ENCODE results near the gene TPP2.

The TPP2 gene

DNA sequence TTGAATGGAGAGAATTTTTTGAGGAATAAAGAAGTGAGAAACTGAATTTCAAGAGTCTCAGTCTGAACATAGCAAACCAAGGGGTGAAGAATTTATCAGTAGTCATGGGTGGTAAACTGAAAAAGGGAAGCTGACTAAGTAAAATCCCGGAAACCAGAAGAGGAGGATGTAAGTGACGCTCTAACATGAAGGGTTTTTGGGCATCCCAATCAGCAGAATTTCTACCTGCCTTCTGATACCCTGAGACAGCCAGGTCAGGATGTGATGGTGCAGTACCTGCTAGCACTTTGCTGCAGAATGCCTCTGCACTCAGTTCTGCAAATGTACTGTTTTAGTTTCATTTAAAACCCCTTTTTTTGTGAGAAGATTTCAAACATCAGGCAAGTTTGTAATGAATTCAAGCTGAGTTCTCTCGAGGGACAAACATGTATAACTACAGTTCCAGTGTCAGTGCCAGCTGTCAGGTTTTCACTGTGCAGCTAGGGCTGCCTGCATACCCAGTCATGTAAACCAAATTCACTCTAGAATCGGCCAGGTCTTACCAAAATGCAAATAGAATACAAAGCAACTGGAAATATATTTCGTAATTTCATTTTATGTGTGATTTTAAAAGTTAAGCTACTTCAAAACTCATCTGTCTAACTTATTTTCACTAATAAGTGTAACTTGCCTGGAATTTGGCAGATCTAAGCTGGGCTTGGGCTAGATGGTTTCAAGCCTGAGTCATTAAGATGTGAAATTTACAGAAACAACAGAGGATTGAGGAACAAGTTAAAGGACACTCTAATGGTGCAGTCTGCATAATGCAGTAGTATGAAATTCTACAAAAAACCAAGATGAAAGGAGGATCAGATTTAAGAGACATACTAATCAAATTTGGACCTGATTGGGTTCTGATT is 84.3 kb downstream of the TPP2 start:
- no peak overlapping the region for H4K8ac ChIP-seq (ENCODE audit: low read depth, low read length)
- H2AFZ ChIP-seq (ENCODE audit: low read length): no peak overlapping the region
- H2AK5ac ChIP-seq (ENCODE audit: low read depth, low read length): no peak overlapping the region
- no peak overlapping the region for H3K4me2 ChIP-seq (ENCODE audit: insufficient read depth, low read length, poor library complexity, severe bottlenecking)
- DNase-seq (ENCODE audit: low spot score): no peak
- H2BK5ac ChIP-seq (ENCODE audit: low read length): no peak overlapping the region
- no peak overlapping the region for H3K27ac ChIP-seq (replicated peaks; ENCODE audit: low read length)
- no peak overlapping the region for H3K18ac ChIP-seq (ENCODE audit: low read length)
- H3K4me3 ChIP-seq (ENCODE audit: low read length in 2 of 2): no peak overlapping the region
- H3K27me3 ChIP-seq (ENCODE audit: control insufficient read depth in 3 of 3, insufficient read depth in 3 of 3, low read depth in 1 of 3, low read length in 3 of 3): no peaks in the 10 kb centered on the region
- H2BK12ac ChIP-seq (ENCODE audit: low read length): no peak overlapping the region
- H3K9me3 ChIP-seq (replicated peaks in 1 of 2; ENCODE audit: control insufficient read depth in 2 of 2, insufficient read depth in 1 of 2, low read depth in 1 of 2, low read length in 2 of 2): no peaks in the 10 kb centered on the region
- H3K14ac ChIP-seq (ENCODE audit: low read length): no peak overlapping the region
- H3K4ac ChIP-seq (ENCODE audit: low read length): no peak overlapping the region
- no peak overlapping the region for H2BK15ac ChIP-seq (ENCODE audit: low read length)
- H3K9ac ChIP-seq (ENCODE audit: low read depth, low read length, poor library complexity): no peak overlapping the region
- no peak overlapping the region for H2BK120ac ChIP-seq (ENCODE audit: low read depth, low read length)
- peaks cover 10 to 42% of the 10 kb centered on the region in 2 donors for H3K36me3 ChIP-seq (replicated peaks in 1 of 2; ENCODE audit: control insufficient read depth in 2 of 2, insufficient read depth in 2 of 2, low read length in 2 of 2)
- H3K79me1 ChIP-seq (ENCODE audit: low read depth, low read length): no peaks in the 10 kb centered on the region
- peaks cover 0 to 2% of the 10 kb centered on the region in 2 donors for H3K4me1 ChIP-seq (ENCODE audit: control insufficient read depth in 2 of 2, insufficient read depth in 1 of 2, low read depth in 1 of 2, low read length in 2 of 2)
- no CpG with 5 or more reads among the region's 5 CpGs for WGBS, 2 donors (ENCODE audit: extremely low coverage in 2 of 2, insufficient read length in 2 of 2, insufficient replicate concordance in 1 of 2)
- no peak overlapping the region for H3K23ac ChIP-seq (ENCODE audit: low read depth, low read length, poor library complexity)
- H4K91ac ChIP-seq (ENCODE audit: low read depth, low read length, poor library complexity): no peak overlapping the region

DNA sequence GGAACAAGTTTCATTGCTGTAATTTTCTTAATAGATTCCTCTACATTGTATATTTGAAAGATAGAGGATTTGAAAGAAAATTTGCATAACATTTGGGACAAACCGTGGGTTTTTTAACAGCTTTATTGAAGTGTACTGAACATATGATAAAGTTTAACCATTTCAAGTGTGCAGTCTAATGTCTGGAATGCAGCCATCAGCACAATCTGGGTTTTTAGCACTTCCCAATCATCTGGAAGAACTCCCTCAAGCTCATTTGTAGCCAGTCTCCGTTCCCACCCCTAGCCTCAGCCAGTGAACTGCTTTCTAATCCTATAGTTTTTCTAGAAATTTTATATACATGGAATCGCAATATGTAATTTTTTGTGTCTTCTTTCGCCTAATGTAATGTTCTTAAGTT is 85.4 kb downstream of the TPP2 start:
- Histone ChIP-seq H4K91ac (ENCODE audit: low read depth, low read length, poor library complexity) (no peak overlapping the region), H3K14ac (ENCODE audit: low read length) (no peak overlapping the region), H3K27me3 (ENCODE audit: control insufficient read depth in 3 of 3, insufficient read depth in 3 of 3, low read depth in 1 of 3, low read length in 3 of 3) (no peaks in the 10 kb centered on the region), H3K23ac (ENCODE audit: low read depth, low read length, poor library complexity) (no peak overlapping the region), H2BK15ac (ENCODE audit: low read length) (no peak overlapping the region), H3K4me2 (ENCODE audit: insufficient read depth, low read length, poor library complexity, severe bottlenecking) (no peak overlapping the region), H3K4ac (ENCODE audit: low read length) (no peak overlapping the region), H3K79me1 (ENCODE audit: low read depth, low read length) (no peaks in the 10 kb centered on the region), H2BK12ac (ENCODE audit: low read length) (no peak overlapping the region), H4K8ac (ENCODE audit: low read depth, low read length) (no peak overlapping the region), H2BK120ac (ENCODE audit: low read depth, low read length) (no peak overlapping the region), H3K36me3 (replicated peaks in 1 of 2; ENCODE audit: control insufficient read depth in 2 of 2, insufficient read depth in 2 of 2, low read length in 2 of 2) (peaks cover 8 to 31% of the 10 kb centered on the region in 2 donors), H3K18ac (ENCODE audit: low read length) (no peak overlapping the region), H2BK5ac (ENCODE audit: low read length) (no peak overlapping the region), H3K9ac (ENCODE audit: low read depth, low read length, poor library complexity) (no peak overlapping the region), H3K4me3 (ENCODE audit: low read length in 2 of 2) (no peak overlapping the region), H3K4me1 (ENCODE audit: control insufficient read depth in 2 of 2, insufficient read depth in 1 of 2, low read depth in 1 of 2, low read length in 2 of 2) (peaks cover 0 to 7% of the 10 kb centered on the region in 2 donors), H2AFZ (ENCODE audit: low read length) (no peak overlapping the region), H3K27ac (replicated peaks; ENCODE audit: low read length) (no peak overlapping the region), H2AK5ac (ENCODE audit: low read depth, low read length) (no peak overlapping the region), H3K9me3 (replicated peaks in 1 of 2; ENCODE audit: control insufficient read depth in 2 of 2, insufficient read depth in 1 of 2, low read depth in 1 of 2, low read length in 2 of 2) (no peaks in the 10 kb centered on the region)
- no CpG with 5 or more reads among the region's 4 CpGs for WGBS, 2 donors (ENCODE audit: extremely low coverage in 2 of 2, insufficient read length in 2 of 2, insufficient replicate concordance in 1 of 2)
- DNase-seq (ENCODE audit: low spot score): no peak

DNA sequence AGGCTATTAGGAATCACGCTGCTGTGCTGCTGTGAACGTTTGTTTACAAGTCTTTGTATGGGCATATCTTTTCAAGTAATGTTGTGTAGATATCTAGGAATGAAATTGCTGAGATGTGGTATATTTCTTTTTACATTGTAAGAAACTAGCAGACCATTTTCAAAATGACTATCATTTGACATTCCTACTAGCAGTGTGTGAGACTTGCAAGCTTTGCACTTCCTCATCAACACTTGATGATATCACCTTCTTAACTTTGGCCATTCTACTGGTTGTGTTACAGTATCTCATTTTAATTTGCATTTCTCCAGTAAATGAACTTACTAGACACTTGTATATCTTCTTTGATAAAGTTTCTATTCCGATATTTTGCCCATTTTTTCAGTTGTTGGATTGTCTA is 85.9 kb downstream of the TPP2 start:
- H3K4me3 ChIP-seq (ENCODE audit: low read length in 2 of 2): no peak overlapping the region
- no CpG with 5 or more reads among the region's 3 CpGs for WGBS, 2 donors (ENCODE audit: extremely low coverage in 2 of 2, insufficient read length in 2 of 2, insufficient replicate concordance in 1 of 2)
- peaks cover 6 to 26% of the 10 kb centered on the region in 2 donors for H3K36me3 ChIP-seq (replicated peaks in 1 of 2; ENCODE audit: control insufficient read depth in 2 of 2, insufficient read depth in 2 of 2, low read length in 2 of 2)
- H3K4me2 ChIP-seq (ENCODE audit: insufficient read depth, low read length, poor library complexity, severe bottlenecking): no peak overlapping the region
- H4K91ac ChIP-seq (ENCODE audit: low read depth, low read length, poor library complexity): no peak overlapping the region
- no peak overlapping the region for H3K14ac ChIP-seq (ENCODE audit: low read length)
- no peak overlapping the region for H3K23ac ChIP-seq (ENCODE audit: low read depth, low read length, poor library complexity)
- no peak overlapping the region for H2BK15ac ChIP-seq (ENCODE audit: low read length)
- no peak overlapping the region for H2AFZ ChIP-seq (ENCODE audit: low read length)
- H3K27me3 ChIP-seq (ENCODE audit: control insufficient read depth in 3 of 3, insufficient read depth in 3 of 3, low read depth in 1 of 3, low read length in 3 of 3): no peaks in the 10 kb centered on the region
- DNase-seq (ENCODE audit: low spot score): no peak
- no peak overlapping the region for H4K8ac ChIP-seq (ENCODE audit: low read depth, low read length)
- no peak overlapping the region for H3K9ac ChIP-seq (ENCODE audit: low read depth, low read length, poor library complexity)
- H3K4ac ChIP-seq (ENCODE audit: low read length): no peak overlapping the region
- no peak overlapping the region for H3K27ac ChIP-seq (replicated peaks; ENCODE audit: low read length)
- H2BK5ac ChIP-seq (ENCODE audit: low read length): no peak overlapping the region
- no peak overlapping the region for H3K18ac ChIP-seq (ENCODE audit: low read length)
- no peaks in the 10 kb centered on the region for H3K79me1 ChIP-seq (ENCODE audit: low read depth, low read length)
- peaks cover 2 to 7% of the 10 kb centered on the region in 2 donors for H3K4me1 ChIP-seq (ENCODE audit: control insufficient read depth in 2 of 2, insufficient read depth in 1 of 2, low read depth in 1 of 2, low read length in 2 of 2)
- H2BK12ac ChIP-seq (ENCODE audit: low read length): no peak overlapping the region
- no peak overlapping the region for H2BK120ac ChIP-seq (ENCODE audit: low read depth, low read length)
- no peaks in the 10 kb centered on the region for H3K9me3 ChIP-seq (replicated peaks in 1 of 2; ENCODE audit: control insufficient read depth in 2 of 2, insufficient read depth in 1 of 2, low read depth in 1 of 2, low read length in 2 of 2)
- no peak overlapping the region for H2AK5ac ChIP-seq (ENCODE audit: low read depth, low read length)

DNA sequence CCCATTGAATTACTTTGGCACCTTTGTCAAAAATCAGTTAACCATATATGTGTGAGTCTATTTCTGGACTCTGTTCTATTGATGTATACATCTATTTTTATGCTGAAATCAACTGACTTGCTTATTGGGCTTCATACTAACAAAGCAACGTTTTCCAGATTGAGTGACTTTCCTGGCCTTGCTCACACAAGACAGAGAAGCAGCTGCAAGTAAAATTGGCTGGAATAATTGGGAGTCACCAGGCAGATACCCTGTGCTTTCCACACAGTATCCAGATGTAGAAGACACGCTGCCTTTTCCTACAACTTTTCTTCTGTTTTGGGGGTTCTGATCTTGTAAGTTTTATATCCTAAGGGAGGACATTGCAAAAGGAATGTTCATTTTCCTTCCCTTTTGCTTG is 86.9 kb downstream of the TPP2 start:
- Histone ChIP-seq H4K8ac (ENCODE audit: low read depth, low read length) (no peak overlapping the region), H3K9ac (ENCODE audit: low read depth, low read length, poor library complexity) (no peak overlapping the region), H2AK5ac (ENCODE audit: low read depth, low read length) (no peak overlapping the region), H2BK12ac (ENCODE audit: low read length) (no peak overlapping the region), H4K91ac (ENCODE audit: low read depth, low read length, poor library complexity) (no peak overlapping the region), H3K36me3 (replicated peaks in 1 of 2; ENCODE audit: control insufficient read depth in 2 of 2, insufficient read depth in 2 of 2, low read length in 2 of 2) (peaks cover 4 to 17% of the 10 kb centered on the region in 2 donors), H3K23ac (ENCODE audit: low read depth, low read length, poor library complexity) (no peak overlapping the region), H3K4me3 (ENCODE audit: low read length in 2 of 2) (no peak overlapping the region), H3K9me3 (replicated peaks in 1 of 2; ENCODE audit: control insufficient read depth in 2 of 2, insufficient read depth in 1 of 2, low read depth in 1 of 2, low read length in 2 of 2) (no peaks in the 10 kb centered on the region), H2BK15ac (ENCODE audit: low read length) (no peak overlapping the region), H3K14ac (ENCODE audit: low read length) (no peak overlapping the region), H3K79me1 (ENCODE audit: low read depth, low read length) (no peaks in the 10 kb centered on the region), H3K27me3 (ENCODE audit: control insufficient read depth in 3 of 3, insufficient read depth in 3 of 3, low read depth in 1 of 3, low read length in 3 of 3) (no peaks in the 10 kb centered on the region), H3K4ac (ENCODE audit: low read length) (no peak overlapping the region), H3K4me1 (ENCODE audit: control insufficient read depth in 2 of 2, insufficient read depth in 1 of 2, low read depth in 1 of 2, low read length in 2 of 2) (peaks cover 5 to 13% of the 10 kb centered on the region in 2 donors), H3K27ac (replicated peaks; ENCODE audit: low read length) (no peak overlapping the region), H2AFZ (ENCODE audit: low read length) (no peak overlapping the region), H2BK5ac (ENCODE audit: low read length) (no peak overlapping the region), H3K18ac (ENCODE audit: low read length) (no peak overlapping the region), H2BK120ac (ENCODE audit: low read depth, low read length) (no peak overlapping the region), H3K4me2 (ENCODE audit: insufficient read depth, low read length, poor library complexity, severe bottlenecking) (no peak overlapping the region)
- no peak for DNase-seq (ENCODE audit: low spot score)
- no CpG with 5 or more reads among the region's 2 CpGs for WGBS, 2 donors (ENCODE audit: extremely low coverage in 2 of 2, insufficient read length in 2 of 2, insufficient replicate concordance in 1 of 2)

Data from neuronal stem cell (in vitro differentiated cells).